Measurements from ENCODE around the gene PCNP. TPM values are rescaled to one million over a fixed set of nuclear protein-coding genes. Genes with fewer than 3 reads are reported as not detected.

The PCNP gene
- polyA plus RNA-seq, 1 donor from 2014 or later: 280 TPM

GRCh38 chr3:101542957-101543356, 31.0 kb upstream of the PCNP start:
- no peak for TF ChIP-seq MXI1 (conservative IDR thresholded peaks at IDR 0.05; ENCODE audit: poor library complexity, severe bottlenecking)
- TF ChIP-seq, protein P1, sequence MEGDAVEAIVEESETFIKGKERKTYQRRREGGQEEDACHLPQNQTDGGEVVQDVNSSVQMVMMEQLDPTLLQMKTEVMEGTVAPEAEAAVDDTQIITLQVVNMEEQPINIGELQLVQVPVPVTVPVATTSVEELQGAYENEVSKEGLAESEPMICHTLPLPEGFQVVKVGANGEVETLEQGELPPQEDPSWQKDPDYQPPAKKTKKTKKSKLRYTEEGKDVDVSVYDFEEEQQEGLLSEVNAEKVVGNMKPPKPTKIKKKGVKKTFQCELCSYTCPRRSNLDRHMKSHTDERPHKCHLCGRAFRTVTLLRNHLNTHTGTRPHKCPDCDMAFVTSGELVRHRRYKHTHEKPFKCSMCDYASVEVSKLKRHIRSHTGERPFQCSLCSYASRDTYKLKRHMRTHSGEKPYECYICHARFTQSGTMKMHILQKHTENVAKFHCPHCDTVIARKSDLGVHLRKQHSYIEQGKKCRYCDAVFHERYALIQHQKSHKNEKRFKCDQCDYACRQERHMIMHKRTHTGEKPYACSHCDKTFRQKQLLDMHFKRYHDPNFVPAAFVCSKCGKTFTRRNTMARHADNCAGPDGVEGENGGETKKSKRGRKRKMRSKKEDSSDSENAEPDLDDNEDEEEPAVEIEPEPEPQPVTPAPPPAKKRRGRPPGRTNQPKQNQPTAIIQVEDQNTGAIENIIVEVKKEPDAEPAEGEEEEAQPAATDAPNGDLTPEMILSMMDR (IDR thresholded peaks at IDR 0.05; ENCODE audit: poor library complexity, severe bottlenecking): no peak
- no peak for TF ChIP-seq SMC3 (conservative IDR thresholded peaks at IDR 0.05; ENCODE audit: poor library complexity)
- no peak for TF ChIP-seq POLR2AphosphoS5 (IDR thresholded peaks at IDR 0.05)
- TF ChIP-seq RAD21 (conservative IDR thresholded peaks at IDR 0.05): no peak
- no peak for TF ChIP-seq TAF1 (IDR thresholded peaks at IDR 0.05; ENCODE audit: low read depth)
- no peak for TF ChIP-seq EP300 (conservative IDR thresholded peaks at IDR 0.05; ENCODE audit: poor library complexity, severe bottlenecking)
- TF ChIP-seq EZH2 (IDR thresholded peaks at IDR 0.05; ENCODE audit: borderline replicate concordance, insufficient read depth, low read length, poor library complexity, severe bottlenecking): no peak
- TF ChIP-seq REST (IDR thresholded peaks at IDR 0.05; ENCODE audit: borderline replicate concordance): no peak
- no peak overlapping the region for H3K4me3 ChIP-seq (ENCODE audit: low read length)
- H3K9me2 ChIP-seq (ENCODE audit: insufficient read depth, low read length): no peaks in the 10 kb centered on the region
- H4K20me1 ChIP-seq (ENCODE audit: insufficient read depth): no peaks in the 10 kb centered on the region
- no peaks in the 10 kb centered on the region for H3K9me3 ChIP-seq (ENCODE audit: low read length)
- no peaks in the 10 kb centered on the region for H3K36me3 ChIP-seq (ENCODE audit: insufficient read depth, low read length)
- H3K27ac ChIP-seq (ENCODE audit: low read length): no peak overlapping the region
- no peaks in the 10 kb centered on the region for H3K79me2 ChIP-seq (replicated peaks; ENCODE audit: insufficient read depth, low read length)
- no peak overlapping the region for H3K4me2 ChIP-seq (ENCODE audit: low read length)
- H3K27me3 ChIP-seq (ENCODE audit: insufficient read depth, low read depth, low read length): no peaks in the 10 kb centered on the region
- H3K9ac ChIP-seq (ENCODE audit: low read length): no peak overlapping the region
- H2AFZ ChIP-seq (ENCODE audit: low read depth, low read length): no peak overlapping the region
- no peaks in the 10 kb centered on the region for H3F3A ChIP-seq (ENCODE audit: insufficient read depth, low read length, poor library complexity, severe bottlenecking)

GRCh38 chr3:101544161-101544850, 29.7 kb upstream of the PCNP start:
- Histone ChIP-seq H4K20me1 (ENCODE audit: insufficient read depth) (no peaks in the 10 kb centered on the region), H2AFZ (ENCODE audit: low read depth, low read length) (no peak overlapping the region)

More at GRCh38 chr3:101544161-101544850, 29.7 kb upstream of the PCNP start:
- Histone ChIP-seq H3K9ac (ENCODE audit: low read length) (no peak overlapping the region), H3K9me2 (ENCODE audit: insufficient read depth, low read length) (no peaks in the 10 kb centered on the region), H3K79me2 (replicated peaks; ENCODE audit: insufficient read depth, low read length) (no peaks in the 10 kb centered on the region), H3K4me3 (ENCODE audit: low read length) (no peak overlapping the region), H3F3A (ENCODE audit: insufficient read depth, low read length, poor library complexity, severe bottlenecking) (no peaks in the 10 kb centered on the region), H3K36me3 (ENCODE audit: insufficient read depth, low read length) (no peaks in the 10 kb centered on the region), H3K27me3 (ENCODE audit: insufficient read depth, low read depth, low read length) (no peaks in the 10 kb centered on the region), H3K4me2 (ENCODE audit: low read length) (no peak overlapping the region), H3K27ac (ENCODE audit: low read length) (no peak overlapping the region), H3K9me3 (ENCODE audit: low read length) (no peaks in the 10 kb centered on the region)
- TF ChIP-seq EP300 (conservative IDR thresholded peaks at IDR 0.05; ENCODE audit: poor library complexity, severe bottlenecking) (no peak), TAF1 (IDR thresholded peaks at IDR 0.05; ENCODE audit: low read depth) (no peak), RAD21 (conservative IDR thresholded peaks at IDR 0.05) (no peak), REST (IDR thresholded peaks at IDR 0.05; ENCODE audit: borderline replicate concordance) (no peak), POLR2AphosphoS5 (IDR thresholded peaks at IDR 0.05) (no peak), MXI1 (conservative IDR thresholded peaks at IDR 0.05; ENCODE audit: poor library complexity, severe bottlenecking) (no peak), SMC3 (conservative IDR thresholded peaks at IDR 0.05; ENCODE audit: poor library complexity) (no peak), EZH2 (IDR thresholded peaks at IDR 0.05; ENCODE audit: borderline replicate concordance, insufficient read depth, low read length, poor library complexity, severe bottlenecking) (no peak)
- TF ChIP-seq, protein P1 (IDR thresholded peaks at IDR 0.05; ENCODE audit: poor library complexity, severe bottlenecking): no peak
